ENCODE measurements around the gene SCAI. TPM values are rescaled to one million over a fixed set of nuclear protein-coding genes. Genes with fewer than 3 reads are reported as not detected.
"Not testable (repeated sequence)": the region's sequence is repeated elsewhere in the genome, so short reads cannot be mapped to it uniquely, and the experiment has no call there.

SCAI gene
- polyA plus RNA-seq, 1 donor = 10.7 TPM

- DNase-seq = no peak
Measured at GRCh38 chr9:125147401-125147951, 4.1 kb upstream of the SCAI start.

GRCh38 chr9:125146247-125146646 is 2.9 kb upstream of the SCAI start:
- no peak for DNase-seq

GRCh38 chr9:125145425-125145824 is 2.1 kb upstream of the SCAI start:
- no peak for DNase-seq

GRCh38 chr9:125142560-125143376 is 560 bp downstream of the SCAI start:
- peak; percentile 4 for DNase-seq

- no peak for DNase-seq
Measured at GRCh38 chr9:125141751-125142150, 1.6 kb downstream of the SCAI start.

GRCh38 chr9:125141251-125141650 is 2.1 kb downstream of the SCAI start:
- no peak for DNase-seq

GRCh38 chr9:125140576-125140975 is 2.8 kb downstream of the SCAI start:
- DNase-seq = no peak

- DNase-seq = peak; percentile 8
Measured at GRCh38 chr9:125137200-125137599, 6.1 kb downstream of the SCAI start.

- DNase-seq = no peak
Measured at GRCh38 chr9:125134976-125135375, 8.4 kb downstream of the SCAI start.

GRCh38 chr9:125133403-125134329 is 9.7 kb downstream of the SCAI start:
- DNase-seq = no peak

- DNase-seq = no peak
Measured at GRCh38 chr9:125131778-125132177, 11.6 kb downstream of the SCAI start.

GRCh38 chr9:125126019-125126746 is 17.1 kb downstream of the SCAI start:
- DNase-seq = peak; percentile 86

GRCh38 chr9:125125523-125125922 is 17.8 kb downstream of the SCAI start:
- DNase-seq = no peak

GRCh38 chr9:125121146-125121545 is 22.2 kb downstream of the SCAI start:
- DNase-seq = no peak

- DNase-seq = no peak
Measured at GRCh38 chr9:125119643-125120286, 23.6 kb downstream of the SCAI start.

- DNase-seq = not testable (repeated sequence)
Measured at GRCh38 chr9:125118696-125119095, 24.6 kb downstream of the SCAI start.

GRCh38 chr9:125114503-125114902 is 28.8 kb downstream of the SCAI start:
- DNase-seq = not testable (repeated sequence)

GRCh38 chr9:125110464-125110863 is 32.9 kb downstream of the SCAI start:
- no peak for DNase-seq

- not testable (repeated sequence) for DNase-seq
Measured at GRCh38 chr9:125108541-125108940, 34.8 kb downstream of the SCAI start.

GRCh38 chr9:125106285-125106893 is 36.9 kb downstream of the SCAI start:
- DNase-seq = no peak

GRCh38 chr9:125103770-125104460 is 39.4 kb downstream of the SCAI start:
- no peak for DNase-seq
